Right forelimb (tissue), 1 donor: Measurements from ENCODE around the gene CCDC191.
A peak's percentile ranks its signal among the peaks of the same experiment; 100 is the strongest.

Experiments used
- DNase-seq: peaks from one replicate; pipeline ENCODE4 v3.0.0-alpha.2; 2018

The CCDC191 gene

GRCh38 chr3:114056130-114057010, at the start of gene CCDC191, which contains the start of gene QTRT2:
Gene CCDC191, minus strand, starts transcription at chr3:114056526. Its CDS starts 60 bp downstream, at chr3:114056466.
Gene QTRT2, plus strand, starts transcription at chr3:114056737. Its CDS starts 8,521 bp downstream, at chr3:114065258.
- peak; percentile 97 for DNase-seq

- no peak for DNase-seq
Observed at GRCh38 chr3:114104414-114104813, 48.1 kb upstream of the CCDC191 start.

- DNase-seq: no peak
Observed at GRCh38 chr3:114103858-114104257, 47.5 kb upstream of the CCDC191 start.

GRCh38 chr3:114103181-114103580, 46.9 kb upstream of the CCDC191 start:
- no peak for DNase-seq

- no peak for DNase-seq
Observed at GRCh38 chr3:114101101-114101500, 44.8 kb upstream of the CCDC191 start.

- DNase-seq: no peak
Observed at GRCh38 chr3:114095796-114096195, 39.5 kb upstream of the CCDC191 start.

- DNase-seq: no peak
Observed at GRCh38 chr3:114093596-114093995, 37.3 kb upstream of the CCDC191 start.

- DNase-seq: no peak
Observed at GRCh38 chr3:114093016-114093380, 36.7 kb upstream of the CCDC191 start.

GRCh38 chr3:114092151-114093015, 36.1 kb upstream of the CCDC191 start:
- DNase-seq: no peak

- DNase-seq: no peak
Observed at GRCh38 chr3:114089675-114090074, 33.3 kb upstream of the CCDC191 start.

- no peak for DNase-seq
Observed at GRCh38 chr3:114086356-114086755, 30.0 kb upstream of the CCDC191 start.

- no peak for DNase-seq
Observed at GRCh38 chr3:114083112-114083511, 26.8 kb upstream of the CCDC191 start.

GRCh38 chr3:114081037-114081436, 24.7 kb upstream of the CCDC191 start:
- DNase-seq: no peak

GRCh38 chr3:114080201-114080600, 23.9 kb upstream of the CCDC191 start:
- no peak for DNase-seq

GRCh38 chr3:114079761-114080160, 23.4 kb upstream of the CCDC191 start:
- DNase-seq: no peak

- DNase-seq: no peak
Observed at GRCh38 chr3:114078126-114078525, 21.8 kb upstream of the CCDC191 start.

- DNase-seq: no peak
Observed at GRCh38 chr3:114076711-114077110, 20.4 kb upstream of the CCDC191 start.

GRCh38 chr3:114071786-114072185, 15.5 kb upstream of the CCDC191 start:
- DNase-seq: no peak

GRCh38 chr3:114068336-114068735, 12.0 kb upstream of the CCDC191 start:
- DNase-seq: no peak

- no peak for DNase-seq
Observed at GRCh38 chr3:114067804-114068203, 11.5 kb upstream of the CCDC191 start.

GRCh38 chr3:114060906-114061655, 4.8 kb upstream of the CCDC191 start:
- no peak for DNase-seq

- no peak for DNase-seq
Observed at GRCh38 chr3:114058646-114059045, 2.3 kb upstream of the CCDC191 start.

- no peak for DNase-seq
Observed at GRCh38 chr3:114057011-114057347, 653 bp upstream of the CCDC191 start.
